Stimulated activated CD4-positive, alpha-beta T cell treated with anti-CD3 and anti-CD28 coated beads, Interleukin-15, amount 100 ng/mL, for 1 hour (primary cell): ENCODE results near the gene TM9SF2.
"Not testable (repeated sequence)": the region's sequence is repeated elsewhere in the genome, so short reads cannot be mapped to it uniquely, and the experiment has no call there.

Experiments
- DNase-seq, 2 donors: peaks; one replicate each; pipeline ENCODE4 v3.0.0-alpha.2; 2020; ENCODE audit warnings: low read depth in 1 of 2, low spot score in 1 of 2

The TM9SF2 gene, protein sequence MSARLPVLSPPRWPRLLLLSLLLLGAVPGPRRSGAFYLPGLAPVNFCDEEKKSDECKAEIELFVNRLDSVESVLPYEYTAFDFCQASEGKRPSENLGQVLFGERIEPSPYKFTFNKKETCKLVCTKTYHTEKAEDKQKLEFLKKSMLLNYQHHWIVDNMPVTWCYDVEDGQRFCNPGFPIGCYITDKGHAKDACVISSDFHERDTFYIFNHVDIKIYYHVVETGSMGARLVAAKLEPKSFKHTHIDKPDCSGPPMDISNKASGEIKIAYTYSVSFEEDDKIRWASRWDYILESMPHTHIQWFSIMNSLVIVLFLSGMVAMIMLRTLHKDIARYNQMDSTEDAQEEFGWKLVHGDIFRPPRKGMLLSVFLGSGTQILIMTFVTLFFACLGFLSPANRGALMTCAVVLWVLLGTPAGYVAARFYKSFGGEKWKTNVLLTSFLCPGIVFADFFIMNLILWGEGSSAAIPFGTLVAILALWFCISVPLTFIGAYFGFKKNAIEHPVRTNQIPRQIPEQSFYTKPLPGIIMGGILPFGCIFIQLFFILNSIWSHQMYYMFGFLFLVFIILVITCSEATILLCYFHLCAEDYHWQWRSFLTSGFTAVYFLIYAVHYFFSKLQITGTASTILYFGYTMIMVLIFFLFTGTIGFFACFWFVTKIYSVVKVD

GRCh38 chr13:99501184-99501847 lies at the start of gene TM9SF2:
Gene TM9SF2, plus strand, starts transcription at chr13:99501472. Its CDS starts 135 bp downstream, at chr13:99501607.
- peak; percentile 92 to 94 for DNase-seq

- no peak for DNase-seq
These were observed 46.6 kb upstream of the TM9SF2 start for GRCh38 chr13:99454518-99455183.

GRCh38 chr13:99459099-99459850 lies 42.0 kb upstream of the TM9SF2 start:
- no peak for DNase-seq

DNA sequence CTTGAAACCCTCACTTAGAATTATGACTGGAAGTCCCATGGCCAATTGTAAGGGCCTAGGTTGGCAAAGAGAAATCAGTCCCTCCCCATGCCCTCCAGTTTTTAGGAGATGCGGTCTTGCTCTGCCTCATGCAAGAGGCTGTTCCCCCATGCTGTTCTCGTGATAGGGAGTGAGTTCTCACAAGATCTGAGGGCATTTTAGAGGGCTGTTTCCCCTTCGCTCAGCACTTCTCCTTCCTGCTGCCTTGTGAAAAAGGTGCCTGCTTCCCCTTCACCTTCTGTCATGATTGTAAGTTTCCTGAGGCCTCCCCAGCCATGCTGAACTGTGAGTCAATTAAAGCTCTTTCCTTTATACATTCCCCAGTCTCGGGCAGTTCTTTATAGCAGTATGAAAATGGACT lies 40.5 kb upstream of the TM9SF2 start:
- DNase-seq = not testable (repeated sequence)

GRCh38 chr13:99463646-99464397 lies 37.5 kb upstream of the TM9SF2 start:
- no peak for DNase-seq

DNA sequence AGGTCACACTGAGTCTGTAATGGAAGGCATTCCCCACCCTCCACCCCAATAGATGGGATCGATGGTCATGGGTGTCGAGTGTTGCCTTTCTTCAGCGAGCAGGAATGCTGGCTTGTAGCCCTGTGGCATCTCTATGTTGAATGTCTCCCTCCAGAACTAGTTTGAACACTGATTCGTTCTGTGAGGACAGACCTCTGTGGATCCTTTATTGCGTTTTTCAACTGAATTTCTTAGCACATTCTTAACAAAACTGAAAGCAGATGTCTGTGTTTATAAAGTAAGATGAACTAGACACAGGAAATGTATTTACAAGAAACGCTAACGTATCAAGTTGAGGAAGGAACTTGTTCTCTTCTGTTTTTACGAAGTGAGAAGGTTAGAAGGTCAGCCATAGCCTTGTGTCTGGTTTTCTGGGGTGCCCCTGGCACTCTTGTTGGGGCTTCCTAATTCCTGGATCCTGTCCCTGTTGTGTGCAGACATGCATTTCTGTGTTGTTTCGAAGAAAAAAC lies 36.8 kb upstream of the TM9SF2 start:
- no peak for DNase-seq

- DNase-seq = no peak
These were observed 35.8 kb upstream of the TM9SF2 start for GRCh38 chr13:99465454-99465853.

GRCh38 chr13:99467764-99468163 lies 33.5 kb upstream of the TM9SF2 start:
- DNase-seq = no peak

DNA sequence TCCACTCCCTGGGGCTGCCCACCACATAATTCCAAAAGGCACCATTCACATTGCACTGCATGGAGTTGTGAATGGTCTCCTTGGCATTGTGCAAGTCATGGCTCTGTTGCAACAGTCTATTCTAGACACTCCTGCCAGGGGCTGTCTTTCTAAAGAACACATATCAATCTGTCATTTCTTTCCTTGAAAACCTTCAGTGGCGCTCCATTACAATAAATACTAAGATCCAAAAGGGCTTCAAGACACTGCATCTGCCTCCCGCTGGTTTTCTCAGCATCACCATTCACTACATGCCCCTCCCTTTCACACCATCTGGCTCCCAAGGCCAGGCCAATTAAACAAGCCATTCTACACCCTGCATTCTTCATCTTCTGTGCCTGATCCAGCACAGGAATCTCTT lies 32.2 kb upstream of the TM9SF2 start:
- DNase-seq = no peak

DNA sequence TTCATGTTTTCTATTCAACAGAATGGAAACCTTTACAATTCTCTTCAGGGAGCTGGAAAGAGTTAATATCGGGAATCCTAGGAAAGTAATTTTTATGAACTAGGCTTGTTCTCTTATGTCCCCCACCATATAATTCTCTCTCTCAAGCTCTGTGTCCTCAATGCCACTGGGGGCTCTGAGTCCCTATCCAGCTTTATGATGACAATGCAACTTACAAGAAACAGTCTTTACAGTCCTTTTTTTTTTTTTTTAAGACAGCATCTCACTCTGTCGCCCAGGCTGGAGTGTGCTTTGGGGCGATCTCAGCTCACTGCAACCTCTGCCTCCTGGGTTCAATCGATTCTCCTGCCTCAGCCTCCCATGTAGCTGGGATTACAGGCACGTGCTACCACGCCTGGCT lies 31.2 kb upstream of the TM9SF2 start:
- DNase-seq = no peak

GRCh38 chr13:99471221-99472121 lies 29.8 kb upstream of the TM9SF2 start:
- DNase-seq = no peak

- no peak for DNase-seq
These were observed 29.2 kb upstream of the TM9SF2 start for GRCh38 chr13:99472122-99472440.

DNA sequence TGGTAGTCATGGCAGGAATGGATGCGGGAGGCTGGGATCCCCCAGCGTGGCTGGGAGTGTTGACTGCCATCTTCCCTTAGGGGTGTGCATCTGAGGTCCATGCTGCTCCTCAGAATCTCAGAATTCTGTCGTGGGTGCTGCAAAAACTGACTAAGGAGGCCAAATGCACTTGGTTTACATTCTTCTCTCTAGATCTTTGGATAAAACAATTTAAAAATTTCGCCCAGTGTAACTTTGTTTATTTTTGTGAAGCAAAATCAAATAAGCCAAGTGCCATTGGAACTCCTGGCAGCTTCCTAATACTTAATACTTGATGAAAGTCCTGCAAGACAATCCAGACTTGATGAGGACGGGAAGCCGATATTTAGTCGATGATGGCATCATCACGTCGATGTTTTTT lies 27.8 kb upstream of the TM9SF2 start:
- DNase-seq = no peak

DNA sequence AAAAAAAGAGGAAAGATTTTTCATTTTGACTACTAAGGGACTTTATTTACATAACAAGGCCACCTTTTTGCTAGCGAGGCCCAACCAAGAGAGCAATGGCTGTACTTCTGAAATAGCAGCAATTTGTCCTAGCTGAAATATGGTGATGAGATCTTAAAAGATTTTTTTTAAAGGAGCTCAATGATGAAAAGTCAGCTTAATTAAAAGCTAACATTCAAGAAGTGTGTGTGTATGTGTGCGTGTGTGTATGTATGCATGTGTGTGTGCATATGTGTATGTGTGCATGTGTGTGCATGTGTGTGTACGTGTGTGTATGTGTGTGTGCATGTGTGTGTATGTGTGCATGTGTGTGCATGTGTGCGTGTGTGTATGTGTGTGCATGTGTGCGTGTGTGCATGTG lies 24.6 kb upstream of the TM9SF2 start:
- no peak for DNase-seq

GRCh38 chr13:99477493-99477892 lies 23.8 kb upstream of the TM9SF2 start:
- DNase-seq = no peak

DNA sequence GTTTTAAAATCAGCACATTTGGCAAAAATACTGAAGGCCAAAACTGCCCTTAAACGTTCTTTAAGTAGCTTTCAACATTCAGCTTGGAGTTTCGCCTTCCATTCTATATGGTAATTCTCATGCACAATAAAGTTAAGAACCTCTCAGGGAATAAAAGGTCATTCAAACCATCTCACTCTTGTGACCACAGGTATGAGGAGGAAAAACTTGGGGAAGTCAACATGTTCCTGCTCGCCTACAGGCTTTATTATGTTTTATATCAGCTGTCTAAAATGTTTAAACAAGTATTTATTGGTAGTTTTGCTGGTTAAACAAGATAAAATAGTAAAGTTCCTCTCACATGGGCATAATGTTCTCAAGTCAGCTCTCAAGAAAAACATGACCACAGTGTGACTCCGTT lies 19.9 kb upstream of the TM9SF2 start:
- DNase-seq = no peak

DNA sequence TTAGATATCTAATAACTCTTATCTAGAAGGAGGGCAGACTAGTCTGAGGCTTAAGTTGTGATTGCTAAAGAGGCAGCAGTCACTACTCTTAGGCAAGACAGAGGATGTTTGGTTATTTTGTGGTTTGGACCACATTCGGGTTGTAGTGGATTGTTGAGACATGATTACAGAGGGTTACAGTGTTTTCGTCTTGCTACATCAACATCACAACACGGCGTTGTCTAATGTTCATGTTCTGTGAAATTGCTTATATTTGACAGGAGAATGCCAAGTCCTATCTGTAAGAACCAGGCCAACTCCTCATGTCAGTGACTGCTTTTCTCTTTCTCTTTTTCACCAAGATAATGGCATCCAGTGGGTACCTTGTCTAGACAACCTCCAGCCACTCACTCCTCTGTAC lies 16.8 kb upstream of the TM9SF2 start:
- DNase-seq = no peak

DNA sequence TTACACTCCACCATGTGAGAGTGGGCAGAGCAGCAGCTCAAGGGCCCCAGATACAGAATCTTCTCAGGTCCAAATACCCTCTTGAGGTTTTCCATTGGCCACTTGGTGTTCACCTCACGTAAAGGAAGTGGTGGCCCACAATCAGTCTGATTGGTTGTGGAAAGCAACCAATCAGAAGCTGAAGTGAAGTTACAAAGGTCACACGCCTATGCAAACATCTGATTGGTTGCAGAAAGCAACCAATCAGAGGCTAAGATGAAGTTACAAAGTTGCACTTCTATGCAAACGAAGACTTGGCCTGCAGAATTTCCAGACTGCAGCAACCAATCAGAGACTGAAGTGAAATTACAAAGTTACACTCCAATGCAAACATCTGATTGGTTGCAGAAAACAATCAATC lies 14.3 kb upstream of the TM9SF2 start:
- DNase-seq = no peak

- DNase-seq = no peak
These were observed 12.2 kb upstream of the TM9SF2 start for GRCh38 chr13:99489028-99489427.
